DND-41 (cell line): ENCODE measurements around the gene SREK1IP1.

Experiments used
- ATAC-seq: fragments of 200-7000 bp; cut with Tn5 transposase; 3 replicates; pipeline ENCODE4 v1.9.1; 2021; ENCODE audit warnings: low read depth; ENCODE audit not compliant: insufficient read depth
- DNase-seq: peaks from one replicate; pipeline ENCODE4 v3.0.0-alpha.2; 2020
- H2AFZ ChIP-seq: 2 replicates; pipeline ENCODE4 v1.6.0; 2012; ENCODE audit warnings: low read depth, low read length
- H3K27ac ChIP-seq: 2 replicates; pipeline ENCODE4 v1.5.1; 2012; ENCODE audit warnings: low read length, inconsistent platforms
- H3K27me3 ChIP-seq: fragments of 200-600 bp; sonication (generic); 2 replicates; pipeline ENCODE4 v1.6.0; 2012; ENCODE audit warnings: low read length, mild to moderate bottlenecking, inconsistent platforms; ENCODE audit not compliant: insufficient read depth, poor library complexity
- H3K36me3 ChIP-seq: 2 replicates; pipeline ENCODE4 v1.5.1; 2012; ENCODE audit warnings: low read length, inconsistent platforms; ENCODE audit not compliant: insufficient read depth
- H3K4me1 ChIP-seq: 2 replicates; pipeline ENCODE4 v1.5.1; 2012; ENCODE audit warnings: mild to moderate bottlenecking, low read length; ENCODE audit not compliant: insufficient read depth
- H3K4me2 ChIP-seq: 2 replicates; pipeline ENCODE4 v1.6.0; 2012; ENCODE audit warnings: mild to moderate bottlenecking, moderate library complexity, low read length, inconsistent platforms; ENCODE audit not compliant: insufficient read depth
- H3K4me3 ChIP-seq, 2 experiments: fragments of 200-600 bp in 1 of 2; shearing (Covaris generic) in 1 of 2; 2 replicates each; pipeline ENCODE4 v1.5.1; 2012 to 2016; ENCODE audit warnings: inconsistent platforms in 2 of 2, low read length in 2 of 2, mild to moderate bottlenecking in 2 of 2, low read depth in 1 of 2, moderate library complexity in 1 of 2
- H3K79me2 ChIP-seq: 2 replicates; pipeline ENCODE4 v1.6.0; 2012; ENCODE audit warnings: low read length, inconsistent platforms; ENCODE audit not compliant: insufficient read depth
- H3K9ac ChIP-seq: 2 replicates; pipeline ENCODE4 v1.6.0; 2012; ENCODE audit warnings: low read depth, mild to moderate bottlenecking, inconsistent platforms, low read length, moderate library complexity
- H3K9me3 ChIP-seq: 2 replicates; pipeline ENCODE4 v1.5.1; 2012; ENCODE audit warnings: low read length, moderate library complexity, mild to moderate bottlenecking, inconsistent platforms; ENCODE audit not compliant: insufficient read depth, severe bottlenecking
- H4K20me1 ChIP-seq: 2 replicates; pipeline ENCODE4 v1.6.0; 2012; ENCODE audit warnings: low read length; ENCODE audit not compliant: insufficient read depth
- CTCF ChIP-seq: IDR thresholded peaks from 2 replicates; pipeline ENCODE4 v1.5.1; 2012; ENCODE audit warnings: borderline replicate concordance, low read length, moderate library complexity, mild to moderate bottlenecking; ENCODE audit not compliant: poor library complexity, severe bottlenecking; ENCODE audit errors: extremely low read depth
- EZH2 ChIP-seq: IDR thresholded peaks from 3 replicates; pipeline ENCODE4 v1.6.1; 2012; ENCODE audit warnings: borderline replicate concordance, low read depth, mild to moderate bottlenecking, moderate library complexity, low read length, inconsistent platforms; ENCODE audit not compliant: severe bottlenecking

SREK1IP1 gene

GRCh38 chr5:64771736-64772135, 3.2 kb upstream of the SREK1IP1 start:
- peak overlapping the region; percentile 23; the same call in 1 of the 2 replicates for H3K4me2 ChIP-seq
- peaks cover 4% of the 10 kb centered on the region; the same call in 1 of the 2 replicates for H4K20me1 ChIP-seq
- ATAC-seq, result no peak
- DNase-seq, result no peak
- TF ChIP-seq CTCF (no peak), EZH2 (no peak)
- H3K4me3 ChIP-seq, result no peak overlapping the region
- no peak overlapping the region for H3K27ac ChIP-seq
- H3K27me3 ChIP-seq, result no peaks in the 10 kb centered on the region
- H3K4me1 ChIP-seq, result peaks cover 34% of the 10 kb centered on the region
- no peaks in the 10 kb centered on the region for H3K9me3 ChIP-seq
- no peak overlapping the region for H2AFZ ChIP-seq
- peaks cover 20% of the 10 kb centered on the region for H3K36me3 ChIP-seq
- H3K9ac ChIP-seq, result no peak overlapping the region
- peaks cover 60% of the 10 kb centered on the region for H3K79me2 ChIP-seq

DNA sequence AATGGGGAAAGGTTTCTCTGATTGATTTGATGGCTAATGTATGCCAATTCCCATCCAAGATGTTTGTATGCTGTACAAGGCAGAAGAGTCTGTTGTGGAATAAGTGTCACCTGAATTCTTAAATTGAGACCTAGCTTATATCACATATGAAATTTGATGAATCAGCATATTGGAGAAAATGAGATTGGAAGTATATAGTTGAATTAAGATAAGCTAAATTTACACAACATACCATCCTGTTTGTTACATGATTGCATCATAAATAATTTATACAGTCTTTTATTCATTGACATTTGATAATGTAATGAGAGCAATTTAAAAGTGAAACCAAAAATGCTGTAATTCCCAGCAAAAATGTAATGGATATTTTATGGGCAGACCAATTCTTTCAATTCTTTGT, 1.4 kb upstream of the SREK1IP1 start:
- no peaks in the 10 kb centered on the region for H3K27me3 ChIP-seq
- TF ChIP-seq EZH2 (no peak), CTCF (no peak)
- H3K4me2 ChIP-seq, result peak overlapping the region; percentile 87
- ATAC-seq (no peak), DNase-seq (no peak)
- H3K79me2 ChIP-seq, result peaks cover 78% of the 10 kb centered on the region
- peak overlapping the region; percentile 73 for H3K9ac ChIP-seq
- H3K36me3 ChIP-seq, result peaks cover 19% of the 10 kb centered on the region
- peak overlapping the region; percentile 91 to 93; a peak in 3 of 4 replicates for H3K4me3 ChIP-seq
- no peaks in the 10 kb centered on the region for H3K9me3 ChIP-seq
- H3K27ac ChIP-seq, result peak overlapping the region; percentile 97; the same call in 1 of the 2 replicates
- peak overlapping the region; percentile 96; the same call in 1 of the 2 replicates for H2AFZ ChIP-seq
- peaks cover 51% of the 10 kb centered on the region for H3K4me1 ChIP-seq
- peaks cover 5% of the 10 kb centered on the region; the same call in 1 of the 2 replicates for H4K20me1 ChIP-seq

GRCh38 chr5:64767959-64768357, 533 bp downstream of the SREK1IP1 start:
- Histone ChIP-seq H3K9ac (peak overlapping the region; percentile 73), H3K79me2 (peaks cover 92% of the 10 kb centered on the region), H3K4me2 (peak overlapping the region; percentile 87), H2AFZ (peak overlapping the region; percentile 96), H3K4me3 (peak overlapping the region; percentile 91 to 93; a peak in 3 of 4 replicates), H3K36me3 (peaks cover 25% of the 10 kb centered on the region), H3K27me3 (no peaks in the 10 kb centered on the region), H3K27ac (peak overlapping the region; percentile 97), H4K20me1 (peaks cover 9% of the 10 kb centered on the region; the same call in 1 of the 2 replicates), H3K4me1 (peaks cover 47% of the 10 kb centered on the region), H3K9me3 (no peaks in the 10 kb centered on the region)
- TF ChIP-seq EZH2, result no peak
- TF ChIP-seq CTCF, result no peak
- DNase-seq (peak; percentile 37), ATAC-seq (peak; percentile 44)

GRCh38 chr5:64766941-64767340, 1.6 kb downstream of the SREK1IP1 start:
- H3K27me3 ChIP-seq, result no peaks in the 10 kb centered on the region
- H3K36me3 ChIP-seq, result peaks cover 25% of the 10 kb centered on the region
- peaks cover 96% of the 10 kb centered on the region for H3K79me2 ChIP-seq
- H3K4me3 ChIP-seq, result peak overlapping the region; percentile 91 to 93; a peak in 3 of 4 replicates
- H2AFZ ChIP-seq, result no peak overlapping the region
- peak overlapping the region; percentile 87 for H3K4me2 ChIP-seq
- DNase-seq, result no peak
- peaks cover 47% of the 10 kb centered on the region for H3K4me1 ChIP-seq
- peaks cover 9% of the 10 kb centered on the region; the same call in 1 of the 2 replicates for H4K20me1 ChIP-seq
- 0 out of 2 replicates have a peak overlapping the region, but pooled peaks have one; percentile 2 for H3K27ac ChIP-seq
- no peak for ATAC-seq
- TF ChIP-seq EZH2 (no peak), CTCF (no peak)
- peak overlapping the region; percentile 73 for H3K9ac ChIP-seq
- H3K9me3 ChIP-seq, result no peaks in the 10 kb centered on the region
